ENCODE measurements around the gene CNTNAP2.
"Not testable (repeated sequence)": the region's sequence is repeated elsewhere in the genome, so short reads cannot be mapped to it uniquely, and the experiment has no call there.

DNA sequence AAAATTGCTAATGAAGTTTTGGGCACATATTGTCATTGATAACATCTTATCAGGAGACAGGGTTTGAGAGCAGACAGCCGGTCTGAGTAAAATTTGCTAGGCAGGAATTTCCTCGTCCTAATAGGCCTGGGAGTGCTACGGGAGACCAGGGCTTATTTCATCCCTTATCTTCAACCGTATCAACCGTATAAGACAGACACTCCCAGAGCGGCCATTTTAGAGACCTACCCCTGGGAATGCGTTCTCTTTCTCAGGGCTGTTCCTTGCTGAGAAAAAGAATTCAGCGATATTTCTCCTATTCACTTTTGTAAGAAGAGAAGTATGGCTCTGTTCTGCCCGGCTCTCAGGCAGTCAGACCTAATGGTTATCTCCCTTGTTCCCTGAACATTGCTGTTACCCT, 74.8 kb downstream of the CNTNAP2 start:
- not testable (repeated sequence) for TF ChIP-seq TAF1, POLR2A, POLR2AphosphoS5 (IDR thresholded peaks at IDR 0.05; ENCODE audit: low read depth, low read length)
